GM15510 (cell line): ENCODE results near the gene HSPA4L.

Source experiments
- POLR2A ChIP-seq: IDR thresholded peaks from 3 replicates; pipeline ENCODE4 v1.6.1; 2011; ENCODE audit warnings: borderline replicate concordance; ENCODE audit not compliant: insufficient read length; ENCODE audit errors: extremely low read depth

The HSPA4L gene

DNA sequence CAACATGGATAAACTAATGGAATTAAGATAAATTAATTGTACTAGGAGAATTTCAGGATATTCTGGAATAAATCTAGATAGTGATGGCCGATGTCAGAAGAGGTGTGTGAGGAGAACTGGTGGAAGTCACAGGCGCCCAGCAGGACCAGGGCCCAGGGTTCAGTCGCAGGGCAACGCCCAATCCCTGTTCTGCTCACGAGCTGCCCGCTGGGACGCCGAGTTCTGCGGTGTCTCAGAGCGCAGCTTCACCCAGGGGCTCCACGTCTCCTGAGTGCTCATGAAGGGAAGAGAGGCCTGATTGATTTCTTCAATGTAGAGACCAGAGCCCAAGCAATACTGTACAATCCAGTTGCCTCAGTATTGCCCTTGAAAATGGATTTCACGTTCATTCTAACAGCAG lies 1.5 kb upstream of the HSPA4L start:
- no peak for TF ChIP-seq POLR2A

DNA sequence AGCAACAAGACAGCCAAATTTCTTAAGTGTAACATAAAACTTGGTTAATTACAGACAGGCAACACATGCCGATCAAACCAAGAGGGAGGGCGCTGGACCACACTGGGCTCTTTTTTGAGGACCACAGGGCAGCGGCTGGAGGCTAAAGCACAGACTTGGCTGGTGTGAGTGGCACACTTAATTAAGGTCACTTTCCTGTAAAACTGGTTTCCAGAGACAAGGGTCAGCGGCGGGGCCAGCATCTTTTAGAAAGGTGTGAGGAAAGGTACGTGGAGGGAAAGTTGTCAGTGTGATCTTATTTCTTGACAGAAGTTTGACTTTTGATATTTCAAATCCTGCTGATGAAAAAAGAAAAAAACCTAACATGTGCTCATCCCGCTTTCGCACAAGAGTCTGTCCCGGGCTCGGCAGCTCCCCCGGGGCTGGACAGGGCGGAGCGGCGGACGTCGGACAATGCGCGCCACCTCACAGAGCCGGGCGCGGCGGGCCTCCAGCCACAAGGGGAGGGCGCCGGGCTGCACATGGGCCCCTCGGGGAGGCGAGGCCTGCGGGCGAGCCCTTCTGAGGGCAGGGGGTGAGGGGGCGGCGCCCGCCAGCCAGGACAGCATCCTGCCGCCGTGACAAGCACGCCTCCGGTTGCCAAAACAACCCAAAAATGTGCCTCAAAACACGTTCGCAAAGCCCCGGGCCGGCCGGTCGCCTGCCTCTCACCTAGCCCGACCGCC lies 660 bp upstream of the HSPA4L start:
- no peak for TF ChIP-seq POLR2A

DNA sequence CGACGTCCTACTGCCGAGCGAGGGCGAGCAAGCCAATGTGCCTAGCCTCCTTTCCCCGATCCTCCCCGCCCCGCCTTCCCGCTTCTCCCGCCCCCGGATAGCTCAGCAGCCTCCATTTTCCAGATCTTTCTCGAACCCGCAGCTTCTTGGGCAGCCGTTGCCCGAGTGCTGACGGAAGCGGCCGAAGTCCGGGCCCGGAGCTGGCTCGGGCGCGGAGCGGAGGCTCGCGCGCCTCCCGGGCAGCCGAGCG lies 172 bp upstream of the HSPA4L start:
- TF ChIP-seq POLR2A, result no peak

DNA sequence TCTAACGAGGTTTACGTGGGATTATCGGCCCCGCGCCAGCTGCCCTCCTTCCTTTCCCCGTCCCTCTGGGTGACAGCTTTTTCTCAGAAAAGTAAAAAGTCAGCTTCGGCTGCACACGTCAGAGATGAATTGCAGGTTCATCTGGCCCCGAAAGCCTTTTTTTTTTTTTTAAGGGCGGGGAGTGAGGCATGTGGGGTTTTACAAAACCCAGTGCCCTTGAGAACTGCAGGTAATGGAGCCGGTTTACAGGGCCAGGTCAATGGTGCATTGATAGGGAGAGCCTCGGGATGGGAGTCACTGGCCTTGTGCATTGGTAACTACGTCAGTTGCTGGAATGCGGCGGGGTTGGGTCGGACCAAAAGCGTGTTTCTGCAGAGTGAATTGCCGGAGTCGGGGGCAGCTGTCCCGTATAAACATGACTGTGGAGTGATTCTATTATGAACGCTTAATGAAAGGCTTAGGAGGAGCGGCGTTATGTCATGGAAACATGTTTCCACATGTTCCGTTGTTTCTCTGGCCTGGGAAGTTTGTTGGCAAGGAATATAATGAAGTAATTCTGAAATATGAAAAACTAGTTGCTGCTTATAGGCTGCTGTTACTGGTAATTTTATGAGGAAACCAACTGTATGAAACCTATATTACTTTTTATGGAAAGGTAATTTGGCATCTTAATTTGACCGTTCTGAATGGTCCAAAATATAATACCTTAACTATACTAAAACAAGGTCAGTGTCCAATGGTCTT lies 1.1 kb downstream of the HSPA4L start:
- TF ChIP-seq POLR2A, result no peak

DNA sequence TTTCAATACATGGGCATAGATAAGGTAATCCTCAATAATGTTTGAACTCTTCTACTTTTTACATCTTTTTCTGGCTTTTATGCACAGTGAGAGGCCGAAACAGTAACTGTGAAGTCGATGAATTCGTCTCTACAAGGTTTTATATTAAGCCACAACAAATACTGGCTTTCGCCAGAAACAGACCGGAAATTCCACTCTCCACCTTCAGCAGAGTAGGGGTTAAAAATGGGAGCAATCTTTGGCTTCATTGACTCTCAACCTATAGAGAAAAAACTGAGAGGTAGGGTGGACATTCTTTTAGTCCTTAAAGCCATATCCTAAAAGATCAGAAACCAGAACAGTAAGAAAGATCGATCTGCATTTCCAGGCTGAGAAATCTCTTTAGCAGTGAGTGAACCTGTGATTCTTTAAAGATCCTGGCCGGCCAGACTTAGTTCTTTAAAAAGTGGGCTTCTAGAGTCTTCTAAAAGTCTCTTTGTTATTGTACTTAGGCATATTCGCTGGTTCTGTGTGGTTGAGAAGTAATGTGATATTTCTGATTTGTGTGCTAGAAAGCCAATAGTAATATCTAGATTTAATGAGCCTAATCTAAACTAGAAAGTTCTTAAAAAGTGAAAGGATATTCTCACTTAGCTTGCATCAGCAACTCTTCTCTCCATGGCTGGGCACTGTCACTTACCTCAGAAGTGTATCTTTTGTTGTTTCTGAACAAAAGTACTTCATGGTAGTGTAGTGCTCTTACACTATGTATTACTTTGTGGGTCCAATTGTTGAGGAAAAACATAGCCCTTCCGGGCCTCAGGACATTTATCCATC lies 2.0 kb downstream of the HSPA4L start:
- no peak for TF ChIP-seq POLR2A

DNA sequence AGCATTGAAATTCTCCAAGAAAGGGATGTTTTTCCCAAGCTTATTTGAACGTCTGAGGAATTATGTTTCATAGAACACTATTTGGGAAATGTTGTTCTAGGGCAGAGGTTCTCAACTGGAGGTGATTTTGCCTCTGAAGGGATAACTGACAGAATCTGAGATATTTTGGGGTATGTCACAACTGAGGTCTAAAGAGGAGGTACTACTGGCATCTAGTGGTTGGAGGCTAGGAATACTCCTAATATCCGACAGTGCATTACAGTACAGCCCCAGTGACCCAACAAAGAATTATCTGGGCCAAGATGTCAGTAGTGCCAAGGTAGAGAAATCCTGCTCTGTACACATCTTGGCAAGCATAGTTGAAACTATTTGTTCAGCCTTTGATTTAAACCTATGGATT lies 6.4 kb downstream of the HSPA4L start:
- no peak for TF ChIP-seq POLR2A

DNA sequence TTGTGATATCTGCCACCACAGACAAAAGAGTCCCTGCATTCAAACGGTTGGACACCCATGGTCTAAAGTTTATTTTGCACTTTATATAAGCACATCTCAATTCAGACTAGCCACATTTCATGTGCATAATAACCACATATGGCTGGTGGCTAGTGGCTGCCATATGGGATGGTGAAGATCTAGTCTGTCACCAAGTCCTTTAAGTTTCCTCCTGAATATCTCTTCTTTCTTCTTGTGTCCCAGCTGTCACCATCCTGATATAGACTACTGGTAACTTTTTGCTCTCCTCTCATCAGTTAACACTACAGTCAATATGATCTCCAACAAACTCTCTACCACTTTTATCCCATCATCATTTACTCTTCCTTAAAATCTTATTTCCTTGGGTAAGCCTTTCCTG lies 9.3 kb downstream of the HSPA4L start:
- TF ChIP-seq POLR2A, result no peak

DNA sequence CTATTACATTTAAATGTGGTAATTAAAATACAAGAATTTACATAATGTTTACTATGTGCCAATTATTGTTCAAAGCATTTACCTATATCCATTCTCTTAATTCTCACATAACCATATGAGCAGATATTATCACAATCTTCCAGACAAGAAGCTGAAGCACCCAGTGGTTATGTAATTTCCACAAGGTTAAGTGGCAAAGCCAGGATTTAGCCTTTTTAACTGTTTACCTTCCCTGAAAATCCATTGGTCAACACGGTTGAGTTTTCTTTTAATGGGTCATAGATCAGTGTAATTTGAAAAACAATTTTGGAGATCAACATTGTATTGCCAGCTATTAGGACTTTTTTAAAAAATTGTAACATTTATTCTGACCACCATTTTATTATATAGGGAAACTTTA lies 11.4 kb downstream of the HSPA4L start:
- TF ChIP-seq POLR2A, result no peak

DNA sequence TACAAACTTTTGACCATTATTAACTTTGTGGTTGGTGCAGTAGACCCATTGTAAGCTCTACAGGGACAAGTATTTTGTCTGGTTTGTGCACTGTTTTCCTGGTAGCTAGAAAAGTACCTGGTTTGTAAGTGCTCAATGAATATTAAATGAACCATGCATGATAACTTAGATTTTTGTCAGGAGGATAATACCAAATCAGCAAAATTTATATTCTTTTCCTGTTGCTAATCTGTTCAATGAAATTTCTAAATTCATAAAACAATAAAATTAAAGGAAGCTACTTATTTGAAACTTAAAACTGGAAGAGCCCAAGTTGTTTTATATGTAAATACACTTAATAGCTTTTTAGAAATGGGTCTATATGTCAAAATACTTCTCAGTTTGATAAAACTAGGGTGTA lies 17.6 kb downstream of the HSPA4L start:
- TF ChIP-seq POLR2A, result no peak

DNA sequence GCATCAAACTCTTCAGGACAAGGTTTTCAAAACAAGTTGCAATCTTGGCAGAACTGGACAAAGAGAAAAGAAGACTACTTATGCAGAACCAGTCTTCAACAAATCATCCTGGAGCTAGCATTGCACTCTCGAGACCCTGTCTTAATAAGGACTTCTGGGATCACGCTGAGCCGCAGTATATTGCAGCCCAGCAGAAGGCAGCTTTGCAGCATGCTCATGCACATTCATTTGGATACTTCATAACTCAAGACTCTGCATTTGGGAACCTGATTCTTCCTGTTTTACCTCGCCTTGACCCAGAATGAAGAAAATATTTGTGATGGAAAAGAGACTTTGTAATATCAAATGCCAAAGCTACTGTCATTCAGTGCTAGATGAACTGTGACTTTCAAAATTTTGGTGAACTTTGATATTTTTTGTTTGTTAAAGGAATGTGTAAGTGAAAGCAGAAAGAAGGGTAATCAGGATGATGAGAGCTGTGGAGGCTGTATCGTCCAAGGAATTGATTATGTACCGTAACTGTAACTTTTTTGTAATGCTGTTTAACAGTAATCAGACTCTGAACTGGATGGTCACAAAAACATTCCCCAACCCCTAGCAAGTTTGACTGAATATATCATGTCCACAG lies 27.2 kb downstream of the HSPA4L start:
- TF ChIP-seq POLR2A, result no peak

DNA sequence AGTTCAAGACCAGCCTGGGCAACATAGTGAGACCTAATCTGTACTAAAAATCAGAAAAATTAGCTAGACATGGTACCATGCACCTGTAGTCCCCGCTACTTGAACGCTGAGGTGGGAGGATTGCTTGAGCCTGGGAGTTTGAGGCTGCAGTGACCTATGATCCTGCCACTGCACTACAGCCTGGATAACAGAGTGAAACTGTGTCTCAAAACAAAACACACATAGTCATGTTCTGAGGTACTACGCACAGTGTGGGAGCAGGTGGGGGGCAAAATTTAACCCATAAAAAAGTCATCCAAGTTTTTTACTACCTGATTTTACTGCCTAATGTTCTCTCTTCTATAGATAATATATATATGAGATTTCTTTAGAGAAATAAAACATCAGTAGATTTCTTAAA lies 28.4 kb downstream of the HSPA4L start:
- TF ChIP-seq POLR2A, result no peak

DNA sequence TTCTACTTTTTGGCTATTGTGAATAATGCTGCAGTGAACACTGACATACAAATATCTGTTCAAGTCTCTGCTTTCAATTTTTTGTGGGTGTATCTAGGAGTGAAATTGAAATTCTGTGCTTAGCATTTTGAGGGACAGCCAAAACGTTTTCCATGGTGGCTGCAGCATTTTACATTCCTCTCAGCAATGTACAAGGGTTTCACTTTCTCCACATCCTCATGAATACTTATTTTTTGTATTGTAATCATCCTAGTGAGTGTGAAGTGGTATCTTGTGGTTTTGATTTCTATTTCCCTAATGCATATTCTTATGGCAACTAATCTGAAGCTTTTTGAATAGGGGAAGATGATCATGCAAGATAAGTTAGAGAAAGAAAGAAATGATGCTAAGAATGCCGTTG lies 40.3 kb downstream of the HSPA4L start:
- TF ChIP-seq POLR2A, result no peak

DNA sequence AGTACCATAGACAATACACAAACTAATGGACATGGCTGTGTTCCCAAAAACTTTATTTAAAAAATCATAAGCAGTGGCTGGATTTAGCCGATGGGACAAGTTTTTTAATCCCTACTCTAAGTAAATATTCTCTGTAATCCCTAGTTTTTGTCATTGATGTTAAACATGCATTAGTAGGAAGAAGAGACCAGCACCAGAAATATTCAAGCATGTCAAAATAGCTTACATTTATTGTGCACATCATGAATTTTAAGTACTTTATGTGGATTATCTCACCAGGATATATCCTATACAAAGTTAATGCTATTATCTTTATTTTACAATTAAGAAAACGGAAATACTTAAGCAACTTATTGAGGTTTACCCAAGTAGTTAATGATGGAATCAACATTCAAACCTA lies 46.0 kb downstream of the HSPA4L start:
- TF ChIP-seq POLR2A, result no peak

DNA sequence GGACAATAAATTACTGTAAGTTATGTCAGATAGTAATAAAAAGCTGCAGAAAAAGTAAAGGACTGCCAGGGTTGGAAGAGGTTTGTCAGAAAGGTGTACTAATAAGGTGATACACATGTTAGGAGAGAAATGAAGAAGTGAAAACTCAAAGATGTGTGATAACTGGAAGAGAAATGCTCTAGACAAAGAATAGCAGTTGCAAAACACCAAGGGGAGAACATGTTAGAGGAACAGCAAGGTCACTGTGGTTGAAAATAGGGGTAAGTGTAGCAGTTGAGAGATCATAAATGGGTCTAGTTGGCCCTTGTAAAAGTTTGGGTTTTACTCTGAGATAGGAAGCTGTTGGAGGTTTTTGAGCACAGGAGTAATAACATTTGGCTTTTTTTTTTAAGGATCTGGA lies 46.9 kb downstream of the HSPA4L start:
- no peak for TF ChIP-seq POLR2A

DNA sequence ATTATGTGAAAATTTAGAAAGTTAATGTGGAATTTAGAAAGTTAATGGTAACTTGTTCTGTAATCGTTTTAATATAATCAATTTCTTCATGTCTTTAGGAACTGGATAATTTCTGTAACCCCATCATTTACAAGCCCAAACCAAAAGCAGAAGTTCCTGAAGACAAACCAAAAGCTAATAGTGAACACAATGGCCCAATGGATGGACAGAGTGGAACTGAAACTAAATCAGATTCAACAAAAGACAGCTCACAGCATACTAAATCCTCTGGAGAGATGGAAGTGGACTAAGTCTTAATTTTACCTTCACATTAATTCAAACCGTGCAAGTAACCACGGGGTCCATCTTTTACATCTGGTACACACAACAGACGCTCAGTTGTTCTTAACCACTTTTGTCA lies 50.5 kb downstream of the HSPA4L start:
- TF ChIP-seq POLR2A, result no peak
